ENCODE results near the gene SERTAD2. TPM values are rescaled to one million over a fixed set of nuclear protein-coding genes. Genes with fewer than 3 reads are reported as not detected.

The SERTAD2 gene
- total RNA-seq, 1 donor from 2014 or later = 42.2 TPM

- Histone ChIP-seq H3K4me3 (ENCODE audit: insufficient read depth, low read depth, low read length) (no peak overlapping the region), H3K27me3 (ENCODE audit: insufficient read depth, low read length) (peaks cover 3% of the 10 kb centered on the region), H3K79me2 (ENCODE audit: insufficient read depth, low read length) (no peaks in the 10 kb centered on the region), H3K36me3 (ENCODE audit: insufficient read depth, low read length) (no peaks in the 10 kb centered on the region), H3K4me2 (ENCODE audit: low read length) (no peak overlapping the region), H3K9ac (ENCODE audit: low read length) (no peak overlapping the region), H4K20me1 (ENCODE audit: insufficient read depth, low read length) (peaks cover 11% of the 10 kb centered on the region), H3K27ac (ENCODE audit: low read depth, low read length) (no peak overlapping the region), H3K9me3 (ENCODE audit: insufficient read depth, low read depth, low read length) (no peaks in the 10 kb centered on the region), H3K4me1 (ENCODE audit: insufficient read depth, low read length) (peaks cover 5% of the 10 kb centered on the region), H2AFZ (ENCODE audit: low read depth, low read length) (no peak overlapping the region)
- no peak overlapping the region for H3K4me3 Mint-ChIP-seq (ENCODE audit: unreplicated experiment)
- FAIRE-seq = no peak
- H3K36me3 Mint-ChIP-seq (ENCODE audit: low read depth, unreplicated experiment) = peaks cover 4% of the 10 kb centered on the region
- peaks cover 4% of the 10 kb centered on the region for H3K4me1 Mint-ChIP-seq (ENCODE audit: low read depth, unreplicated experiment)
- DNase-seq (ENCODE audit: low read depth) = no peak
- H3K9me3 Mint-ChIP-seq (ENCODE audit: unreplicated experiment) = peaks cover 3% of the 10 kb centered on the region
- TF ChIP-seq EZH2 (IDR thresholded peaks at IDR 0.05; ENCODE audit: insufficient read depth, low read length) (no peak), CTCF (IDR thresholded peaks at IDR 0.05; ENCODE audit: insufficient read depth, low read depth, low read length) (no peak)
- H3K27me3 Mint-ChIP-seq (ENCODE audit: low read depth, unreplicated experiment) = peaks cover 11% of the 10 kb centered on the region
- H3K27ac Mint-ChIP-seq (ENCODE audit: unreplicated experiment) = no peak overlapping the region
Measured at GRCh38 chr2:64624862-64625261, 28.9 kb downstream of the SERTAD2 start.

- Histone ChIP-seq H2AFZ (ENCODE audit: low read depth, low read length) (no peak overlapping the region), H3K4me1 (ENCODE audit: insufficient read depth, low read length) (peaks cover 5% of the 10 kb centered on the region), H4K20me1 (ENCODE audit: insufficient read depth, low read length) (peaks cover 5% of the 10 kb centered on the region), H3K9me3 (ENCODE audit: insufficient read depth, low read depth, low read length) (no peaks in the 10 kb centered on the region), H3K27ac (ENCODE audit: low read depth, low read length) (no peak overlapping the region), H3K9ac (ENCODE audit: low read length) (no peak overlapping the region), H3K27me3 (ENCODE audit: insufficient read depth, low read length) (peaks cover 3% of the 10 kb centered on the region), H3K79me2 (ENCODE audit: insufficient read depth, low read length) (no peaks in the 10 kb centered on the region), H3K4me3 (ENCODE audit: insufficient read depth, low read depth, low read length) (no peak overlapping the region), H3K4me2 (ENCODE audit: low read length) (no peak overlapping the region), H3K36me3 (ENCODE audit: insufficient read depth, low read length) (no peaks in the 10 kb centered on the region)
- Mint-ChIP-seq H3K9me3 (ENCODE audit: unreplicated experiment) (peaks cover 3% of the 10 kb centered on the region), H3K4me1 (ENCODE audit: low read depth, unreplicated experiment) (peaks cover 4% of the 10 kb centered on the region), H3K27me3 (ENCODE audit: low read depth, unreplicated experiment) (peaks cover 11% of the 10 kb centered on the region), H3K4me3 (ENCODE audit: unreplicated experiment) (no peak overlapping the region), H3K27ac (ENCODE audit: unreplicated experiment) (no peak overlapping the region), H3K36me3 (ENCODE audit: low read depth, unreplicated experiment) (no peaks in the 10 kb centered on the region)
- FAIRE-seq (no peak), DNase-seq (ENCODE audit: low read depth) (no peak)
- no peak for TF ChIP-seq EZH2 (IDR thresholded peaks at IDR 0.05; ENCODE audit: insufficient read depth, low read length)
Measured at GRCh38 chr2:64624108-64624610, 29.6 kb downstream of the SERTAD2 start.

- Mint-ChIP-seq H3K4me3 (ENCODE audit: unreplicated experiment) (no peak overlapping the region), H3K9me3 (ENCODE audit: unreplicated experiment) (peaks cover 3% of the 10 kb centered on the region), H3K27ac (ENCODE audit: unreplicated experiment) (no peak overlapping the region), H3K27me3 (ENCODE audit: low read depth, unreplicated experiment) (peaks cover 11% of the 10 kb centered on the region), H3K4me1 (ENCODE audit: low read depth, unreplicated experiment) (peaks cover 4% of the 10 kb centered on the region), H3K36me3 (ENCODE audit: low read depth, unreplicated experiment) (no peaks in the 10 kb centered on the region)
- peaks cover 5% of the 10 kb centered on the region for H3K4me1 ChIP-seq (ENCODE audit: insufficient read depth, low read length)
- no peaks in the 10 kb centered on the region for H3K36me3 ChIP-seq (ENCODE audit: insufficient read depth, low read length)
- no peak overlapping the region for H3K9ac ChIP-seq (ENCODE audit: low read length)
- H4K20me1 ChIP-seq (ENCODE audit: insufficient read depth, low read length) = peaks cover under 1% of the 10 kb centered on the region
- TF ChIP-seq EZH2 (IDR thresholded peaks at IDR 0.05; ENCODE audit: insufficient read depth, low read length) (no peak), CTCF (IDR thresholded peaks at IDR 0.05; ENCODE audit: insufficient read depth, low read depth, low read length) (no peak)
- DNase-seq (ENCODE audit: low read depth) = no peak
- no peaks in the 10 kb centered on the region for H3K79me2 ChIP-seq (ENCODE audit: insufficient read depth, low read length)
- H2AFZ ChIP-seq (ENCODE audit: low read depth, low read length) = peak overlapping the region; percentile 49
- no peak overlapping the region for H3K27ac ChIP-seq (ENCODE audit: low read depth, low read length)
- peaks cover 4% of the 10 kb centered on the region for H3K27me3 ChIP-seq (ENCODE audit: insufficient read depth, low read length)
- FAIRE-seq = no peak
- no peak overlapping the region for H3K4me3 ChIP-seq (ENCODE audit: insufficient read depth, low read depth, low read length)
- H3K4me2 ChIP-seq (ENCODE audit: low read length) = peak overlapping the region; percentile 48
- no peaks in the 10 kb centered on the region for H3K9me3 ChIP-seq (ENCODE audit: insufficient read depth, low read depth, low read length)
Measured at GRCh38 chr2:64623242-64623850, 30.4 kb downstream of the SERTAD2 start.

Data from astrocyte (in vitro differentiated cells and primary cell).